NCI-H2171 (cell line): ENCODE results near the gene FGFRL1.

Experiments
- DNase-seq: peaks from one replicate; lab custom pipeline; 2025; lab: John Stamatoyannopoulos, UW

FGFRL1 gene

DNA sequence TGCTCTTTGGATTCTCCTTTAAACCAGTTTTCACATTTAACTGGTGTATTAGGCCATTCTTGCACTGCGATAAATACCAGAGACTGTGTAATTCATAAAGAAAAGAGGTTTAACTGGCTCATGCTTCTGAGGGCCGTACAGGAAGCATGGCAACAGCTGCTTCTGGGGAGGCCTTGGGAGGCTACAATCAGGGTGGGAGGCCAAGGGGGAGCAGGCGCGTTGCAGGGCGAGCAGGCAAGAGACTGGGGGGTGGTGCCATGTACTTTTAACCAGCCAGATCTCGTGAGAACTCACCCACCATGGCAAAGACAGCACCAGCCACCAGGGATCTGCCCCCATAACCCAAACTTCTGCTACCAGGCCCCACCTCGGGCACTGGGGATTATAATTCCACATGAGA, 63.8 kb downstream of the FGFRL1 start:
- no peak for DNase-seq

DNA sequence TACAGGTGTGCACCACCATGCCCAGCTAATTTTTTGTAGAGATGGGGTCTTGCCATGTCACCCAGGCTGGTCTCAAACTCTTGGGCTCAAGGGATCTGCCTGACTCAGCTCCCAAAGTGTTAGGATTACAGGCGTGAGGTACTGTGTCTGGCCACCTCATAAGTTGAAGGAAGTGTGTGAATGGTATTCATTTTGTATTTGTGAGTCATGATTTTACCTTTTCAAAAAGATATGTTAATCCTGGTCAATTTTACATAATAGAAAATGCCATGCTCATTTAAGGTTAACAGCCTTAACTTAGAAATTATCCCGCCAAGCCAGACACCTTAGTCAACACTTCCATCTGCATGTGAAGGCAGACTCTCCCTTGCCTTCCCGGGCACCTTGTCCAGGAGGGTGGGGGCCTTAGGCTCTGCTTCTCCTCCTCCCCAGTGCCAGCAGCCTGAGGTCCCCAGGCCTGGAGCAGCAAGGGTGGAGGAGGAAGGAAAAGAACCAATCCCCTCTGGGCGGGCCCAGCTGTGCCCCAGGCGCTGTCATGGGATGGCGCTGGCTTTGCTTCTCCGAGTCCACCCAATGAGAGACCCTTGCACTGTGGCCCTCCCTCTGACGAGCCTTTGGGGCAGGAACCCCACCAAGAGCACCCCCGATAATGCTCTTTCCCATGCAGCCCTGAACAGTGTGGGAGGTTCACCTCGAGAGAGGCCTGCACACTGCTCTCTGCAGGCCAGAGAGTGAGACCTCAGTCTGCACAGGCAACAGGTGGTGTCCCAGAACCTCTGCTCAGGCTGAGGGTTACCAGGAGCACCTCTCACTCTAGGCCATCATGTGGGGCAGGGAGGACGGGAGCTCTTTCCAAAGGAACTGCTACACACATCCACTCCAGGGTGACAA, 64.6 kb downstream of the FGFRL1 start:
- no peak for DNase-seq
